OCI-M2 (cell line): ENCODE data around the gene TUBA1C.
"Not testable (repeated sequence)": the region's sequence is repeated elsewhere in the genome, so short reads cannot be mapped to it uniquely, and the experiment has no call there.

Source experiments
- DNase-seq: peaks from one replicate; lab custom pipeline; 2025; ENCODE audit not compliant: unreplicated experiment; lab: John Stamatoyannopoulos, UW

The TUBA1C gene

GRCh38 chr12:49305762-49306510 lies 41.1 kb downstream of the TUBA1C start:
- no peak for DNase-seq

- no peak for DNase-seq
These were observed 44.5 kb downstream of the TUBA1C start for GRCh38 chr12:49309386-49309785.

- DNase-seq = not testable (repeated sequence)
These were observed 45.6 kb downstream of the TUBA1C start for GRCh38 chr12:49310451-49311000.

GRCh38 chr12:49314811-49315210 lies 49.9 kb downstream of the TUBA1C start:
- DNase-seq = no peak

- DNase-seq = not testable (repeated sequence)
These were observed 52.2 kb downstream of the TUBA1C start for GRCh38 chr12:49317118-49317517.

- not testable (repeated sequence) for DNase-seq
These were observed 55.7 kb downstream of the TUBA1C start for GRCh38 chr12:49320411-49321103.

- DNase-seq = no peak
These were observed 57.5 kb downstream of the TUBA1C start for GRCh38 chr12:49322367-49322707.

GRCh38 chr12:49322708-49323523 lies 58.0 kb downstream of the TUBA1C start, which contains the start of gene TROAP:
Gene TROAP, plus strand, starts transcription at chr12:49323255. Its CDS starts 354 bp downstream, at chr12:49323609.
- peak; percentile 74 for DNase-seq

- no peak for DNase-seq
These were observed 58.7 kb downstream of the TUBA1C start for GRCh38 chr12:49323524-49324097.
